ENCODE measurements around the gene ANKRD34B. TPM values are rescaled to one million over a fixed set of nuclear protein-coding genes. Genes with fewer than 3 reads are reported as not detected.

The ANKRD34B gene
- total RNA-seq, 2 experiments from 2014 or later, result not detected

DNA sequence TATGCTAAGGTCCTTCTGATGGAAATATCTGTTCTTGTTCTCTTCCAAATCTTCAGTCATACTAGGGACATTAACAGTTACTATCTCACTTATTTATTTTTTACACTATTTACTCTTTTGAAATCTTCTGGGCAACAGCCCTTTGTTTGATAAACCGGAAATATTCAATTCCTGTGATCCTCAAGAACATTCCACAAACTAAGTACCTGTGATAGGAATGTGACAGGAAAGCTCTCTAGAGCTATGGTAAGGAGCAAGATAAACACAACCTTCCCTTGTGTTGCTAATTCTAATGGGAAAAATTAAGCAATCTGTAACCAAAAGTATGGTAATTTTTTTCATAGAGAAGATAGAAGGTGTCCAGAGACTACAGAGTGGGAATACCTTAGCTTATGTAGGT, 22.0 kb upstream of the ANKRD34B start:
- Histone ChIP-seq H3K36me3 (ENCODE audit: insufficient read depth, low read length) (no peaks in the 10 kb centered on the region), H3K9me3 (ENCODE audit: control insufficient read depth in 1 of 2, insufficient read depth in 1 of 2, low read length in 2 of 2) (no peaks in the 10 kb centered on the region), H3K4me3 (ENCODE audit: low read length) (no peak overlapping the region), H3K27me3 (ENCODE audit: control insufficient read depth in 1 of 2, insufficient read depth in 2 of 2, low read length in 2 of 2) (peaks cover 0 to 2% of the 10 kb centered on the region in 2 experiments), H3K27ac (ENCODE audit: low read depth in 1 of 2, low read length in 2 of 2) (no peak overlapping the region), H3K4me1 (ENCODE audit: insufficient read depth, low read length) (no peaks in the 10 kb centered on the region)
- Mint-ChIP-seq H3K27ac (no peak overlapping the region), H3K36me3 (ENCODE audit: low read depth) (no peaks in the 10 kb centered on the region), H3K9me3 (no peaks in the 10 kb centered on the region), H3K4me3 (no peak overlapping the region), H3K4me1 (ENCODE audit: low read depth) (no peaks in the 10 kb centered on the region), H3K27me3 (peaks cover 4% of the 10 kb centered on the region)
- ATAC-seq (ENCODE audit: poor library complexity) (no peak), DNase-seq (no peak)
- TF ChIP-seq, protein P1, sequence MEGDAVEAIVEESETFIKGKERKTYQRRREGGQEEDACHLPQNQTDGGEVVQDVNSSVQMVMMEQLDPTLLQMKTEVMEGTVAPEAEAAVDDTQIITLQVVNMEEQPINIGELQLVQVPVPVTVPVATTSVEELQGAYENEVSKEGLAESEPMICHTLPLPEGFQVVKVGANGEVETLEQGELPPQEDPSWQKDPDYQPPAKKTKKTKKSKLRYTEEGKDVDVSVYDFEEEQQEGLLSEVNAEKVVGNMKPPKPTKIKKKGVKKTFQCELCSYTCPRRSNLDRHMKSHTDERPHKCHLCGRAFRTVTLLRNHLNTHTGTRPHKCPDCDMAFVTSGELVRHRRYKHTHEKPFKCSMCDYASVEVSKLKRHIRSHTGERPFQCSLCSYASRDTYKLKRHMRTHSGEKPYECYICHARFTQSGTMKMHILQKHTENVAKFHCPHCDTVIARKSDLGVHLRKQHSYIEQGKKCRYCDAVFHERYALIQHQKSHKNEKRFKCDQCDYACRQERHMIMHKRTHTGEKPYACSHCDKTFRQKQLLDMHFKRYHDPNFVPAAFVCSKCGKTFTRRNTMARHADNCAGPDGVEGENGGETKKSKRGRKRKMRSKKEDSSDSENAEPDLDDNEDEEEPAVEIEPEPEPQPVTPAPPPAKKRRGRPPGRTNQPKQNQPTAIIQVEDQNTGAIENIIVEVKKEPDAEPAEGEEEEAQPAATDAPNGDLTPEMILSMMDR (IDR thresholded peaks at IDR 0.05), result no peak
- ChIA-PET POLR2A (no interaction called here), CTCF (no interaction called here)
- intact Hi-C loops (cut with DNase I, micrococcal nuclease), result no loop called here

DNA sequence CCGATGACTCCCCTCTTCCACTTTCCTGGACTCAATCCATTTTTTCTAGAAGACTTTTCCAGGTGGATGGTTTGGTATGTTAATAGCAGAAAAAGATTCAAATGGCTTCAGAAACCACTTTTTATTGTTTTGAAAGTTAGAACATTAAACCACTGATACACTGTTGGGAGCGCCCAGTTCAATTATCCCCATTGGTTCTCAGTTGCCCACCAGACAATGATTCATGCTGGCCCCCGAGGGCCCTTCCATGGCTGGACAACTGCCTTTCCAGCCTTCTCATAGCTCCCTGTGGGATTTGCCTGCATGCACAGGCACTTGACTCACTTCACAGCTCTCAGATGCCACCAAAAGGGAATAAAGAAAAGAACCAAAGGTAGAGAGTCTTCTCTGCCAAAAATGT, 21.3 kb upstream of the ANKRD34B start:
- Histone ChIP-seq H3K4me1 (ENCODE audit: insufficient read depth, low read length) (no peaks in the 10 kb centered on the region), H3K36me3 (ENCODE audit: insufficient read depth, low read length) (no peaks in the 10 kb centered on the region), H3K9me3 (ENCODE audit: control insufficient read depth in 1 of 2, insufficient read depth in 1 of 2, low read length in 2 of 2) (no peaks in the 10 kb centered on the region), H3K4me3 (ENCODE audit: low read length) (no peak overlapping the region), H3K27ac (ENCODE audit: low read depth in 1 of 2, low read length in 2 of 2) (no peak overlapping the region), H3K27me3 (ENCODE audit: control insufficient read depth in 1 of 2, insufficient read depth in 2 of 2, low read length in 2 of 2) (peaks cover 0 to 2% of the 10 kb centered on the region in 2 experiments)
- intact Hi-C loops (cut with DNase I, micrococcal nuclease), result no loop called here
- Mint-ChIP-seq H3K9me3 (no peaks in the 10 kb centered on the region), H3K4me1 (ENCODE audit: low read depth) (no peaks in the 10 kb centered on the region), H3K27ac (no peak overlapping the region), H3K4me3 (no peak overlapping the region), H3K27me3 (peaks cover 4% of the 10 kb centered on the region), H3K36me3 (ENCODE audit: low read depth) (no peaks in the 10 kb centered on the region)
- DNase-seq (no peak), ATAC-seq (ENCODE audit: poor library complexity) (no peak)
- CTCF ChIA-PET, result no interaction called here
- POLR2A ChIA-PET, result no interaction called here
- TF ChIP-seq, protein P1 (IDR thresholded peaks at IDR 0.05), result no peak

DNA sequence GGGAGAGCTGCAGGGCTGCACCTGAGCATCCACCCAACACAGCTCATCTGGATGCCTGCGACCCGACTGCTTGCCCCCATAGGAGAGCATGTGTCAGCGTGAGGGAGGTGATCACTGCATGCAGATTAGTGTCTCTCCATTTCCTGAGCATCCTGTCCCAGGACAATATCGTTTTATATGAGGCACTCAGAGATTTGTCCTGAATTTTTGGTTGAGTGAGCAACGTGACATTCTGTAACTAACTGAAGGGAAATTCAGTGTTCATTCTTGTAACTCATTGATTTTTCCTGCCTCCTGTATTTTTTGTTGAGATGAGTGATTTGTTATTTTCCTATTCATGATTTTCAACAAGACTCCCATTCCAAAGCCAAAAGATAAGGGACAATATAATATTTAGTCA, 20.7 kb upstream of the ANKRD34B start:
- Mint-ChIP-seq H3K27me3 (peaks cover 4% of the 10 kb centered on the region), H3K4me3 (no peak overlapping the region), H3K4me1 (ENCODE audit: low read depth) (no peaks in the 10 kb centered on the region), H3K36me3 (ENCODE audit: low read depth) (no peaks in the 10 kb centered on the region), H3K9me3 (no peaks in the 10 kb centered on the region), H3K27ac (no peak overlapping the region)
- Histone ChIP-seq H3K36me3 (ENCODE audit: insufficient read depth, low read length) (no peaks in the 10 kb centered on the region), H3K27me3 (ENCODE audit: control insufficient read depth in 1 of 2, insufficient read depth in 2 of 2, low read length in 2 of 2) (peaks cover 0 to 2% of the 10 kb centered on the region in 2 experiments), H3K4me1 (ENCODE audit: insufficient read depth, low read length) (no peaks in the 10 kb centered on the region), H3K4me3 (ENCODE audit: low read length) (no peak overlapping the region), H3K27ac (ENCODE audit: low read depth in 1 of 2, low read length in 2 of 2) (no peak overlapping the region), H3K9me3 (ENCODE audit: control insufficient read depth in 1 of 2, insufficient read depth in 1 of 2, low read length in 2 of 2) (no peaks in the 10 kb centered on the region)
- ATAC-seq (ENCODE audit: poor library complexity), result no peak
- DNase-seq, result no peak
- intact Hi-C loops (cut with DNase I, micrococcal nuclease), result no loop called here
- CTCF ChIA-PET, result no interaction called here
- TF ChIP-seq, protein P1 (IDR thresholded peaks at IDR 0.05), result no peak
- POLR2A ChIA-PET, result no interaction called here

Measured in CD4-positive, alpha-beta T cell (primary cell).